GM18519 (cell line): ENCODE data around the gene UTF1.

Experiments used
- ATAC-seq: cut with Tn5 transposase; IDR thresholded peaks from one replicate; pipeline ENCODE4 v1.9.1; 2021; ENCODE audit warnings: mild to moderate bottlenecking, moderate library complexity; ENCODE audit not compliant: unreplicated experiment, low FRiP score

UTF1 gene

GRCh38 chr10:133196221-133196915 lies 33.6 kb upstream of the UTF1 start:
- no peak for ATAC-seq

- ATAC-seq = no peak
Measured at GRCh38 chr10:133196936-133197758, 32.9 kb upstream of the UTF1 start.

GRCh38 chr10:133197786-133198185 lies 32.2 kb upstream of the UTF1 start:
- ATAC-seq = no peak

- no peak for ATAC-seq
Measured at GRCh38 chr10:133198206-133198605, 31.8 kb upstream of the UTF1 start.

- ATAC-seq = no peak
Measured at GRCh38 chr10:133198621-133199487, 31.2 kb upstream of the UTF1 start.

GRCh38 chr10:133199488-133199885 lies 30.5 kb upstream of the UTF1 start:
- no peak for ATAC-seq

- ATAC-seq = no peak
Measured at GRCh38 chr10:133199992-133200611, 29.9 kb upstream of the UTF1 start.

GRCh38 chr10:133200621-133201031 lies 29.4 kb upstream of the UTF1 start:
- ATAC-seq = no peak

- no peak for ATAC-seq
Measured at GRCh38 chr10:133201151-133201947, 28.7 kb upstream of the UTF1 start.

GRCh38 chr10:133201948-133202725 lies 27.9 kb upstream of the UTF1 start:
- ATAC-seq = no peak

GRCh38 chr10:133202778-133203651 lies 27.0 kb upstream of the UTF1 start:
- ATAC-seq = no peak

GRCh38 chr10:133203652-133204195 lies 26.3 kb upstream of the UTF1 start:
- ATAC-seq = no peak

- no peak for ATAC-seq
Measured at GRCh38 chr10:133204226-133205015, 25.6 kb upstream of the UTF1 start.

GRCh38 chr10:133205146-133205545 lies 24.9 kb upstream of the UTF1 start:
- ATAC-seq = no peak

- ATAC-seq = no peak
Measured at GRCh38 chr10:133206356-133207040, 23.5 kb upstream of the UTF1 start.

GRCh38 chr10:133207041-133207600 lies 22.9 kb upstream of the UTF1 start:
- no peak for ATAC-seq
